Uterine smooth muscle cell (primary cell): ENCODE data around the gene CDC42SE2. TPM values are rescaled to one million over a fixed set of nuclear protein-coding genes. Genes with fewer than 3 reads are reported as not detected.

Experiments used
- total RNA-seq: library from RNA; depleted of rRNA; stranded (reverse); fragments of >200 nt; gene quantifications from 2 replicates; pipeline ENCODE4 v1.2.3, GENCODE V29; 2014

CDC42SE2 gene
- 23.2 and 28.0 TPM in 2 replicates for total RNA-seq

GRCh38 chr5:131263648-131264450 lies at the start of gene CDC42SE2:
Gene CDC42SE2, plus strand, starts transcription at chr5:131264053. Its CDS starts 95,441 bp downstream, at chr5:131359494.

Other genes with a start within 250 kb of the CDC42SE2 start
- 160 and 174 TPM in 2 replicates for gene HINT1, start 98.8 kb upstream of the CDC42SE2 start, total RNA-seq
- 7.4 and 15.8 TPM in 2 replicates for gene LYRM7, start 93.1 kb upstream of the CDC42SE2 start, total RNA-seq